Esophagus squamous epithelium (tissue), 5 donors: ENCODE measurements around the gene DTX1. TPM values are rescaled to one million over a fixed set of nuclear protein-coding genes. Genes with fewer than 3 reads are reported as not detected.

Experiments
- DNase-seq: peaks from one replicate; lab custom pipeline; 2025; lab: John Stamatoyannopoulos, UW
- H3K27ac ChIP-seq, 4 donors: fragments of 200-600 bp; sonication (generic); one replicate each; pipeline ENCODE4 v1.5.1; 2016 to 2019; ENCODE audit warnings: mild to moderate bottlenecking in 1 of 4
- H3K27me3 ChIP-seq, 4 donors: fragments of 200-600 bp; sonication (generic); 1 replicate in 3 of 4; 2 replicates in 1 of 4; pipeline versions ENCODE4 v1.5.1 to v1.6.0; 2017 to 2021; ENCODE audit warnings: antibody characterized with exemption in 1 of 4
- H3K36me3 ChIP-seq, 3 donors: fragments of 200-600 bp; sonication (generic); one replicate each; pipeline ENCODE4 v1.5.1; 2016 to 2019
- H3K4me1 ChIP-seq, 3 donors: fragments of 200-600 bp; sonication (generic); one replicate each; pipeline ENCODE4 v1.5.1; 2017 to 2019
- H3K4me3 ChIP-seq, 4 donors: fragments of 200-600 bp; sonication (generic); 1 replicate in 3 of 4; 2 replicates in 1 of 4; pipeline ENCODE4 v1.5.1; 2016 to 2019; ENCODE audit warnings: mild to moderate bottlenecking in 2 of 4, moderate library complexity in 1 of 4
- H3K9me3 ChIP-seq, 3 donors: fragments of 200-600 bp; sonication (generic); one replicate each; pipeline ENCODE4 v1.5.1; 2016 to 2019
- CTCF ChIP-seq, 6 experiments: fragments of 450-650 bp in 4 of 6; fragments of 200-600 bp in 2 of 6; sonication (generic) in 2 of 6; IDR thresholded peaks; one replicate each; pipeline ENCODE4 v1.5.1; 2016 to 2019; ENCODE audit warnings: antibody characterized with exemption in 6 of 6, mild to moderate bottlenecking in 4 of 6, moderate library complexity in 4 of 6
- POLR2A ChIP-seq, 4 donors: fragments of 450-650 bp; IDR thresholded peaks; one replicate each; pipeline ENCODE4 v1.6.1; 2017; ENCODE audit warnings: antibody characterized with exemption in 4 of 4, mild to moderate bottlenecking in 4 of 4, moderate library complexity in 3 of 4
- WGBS, 2 donors: methylation state at CpG; one replicate each; pipeline ENCODE4 v1.1.5; 2018; 5-methylcytosine and 5-hydroxymethylcytosine counted together
- intact Hi-C: fragments of 100-400 bp; cut with DNase I; formaldehyde crosslinking; loops from one replicate; pipeline ENCODE4 v1.15.0; 2022
- total RNA-seq, 4 donors: library from RNA; depleted of rRNA; stranded (reverse); fragments of >200 nt; gene quantifications; one replicate each; pipeline ENCODE4 v1.1.0, GENCODE V29; 2016
- donor health status: DM: yes; HTN: yes; CAD: no.

The DTX1 gene
- total RNA-seq, 4 donors from 2014 or later = 0.49 to 4.8 (median 1.8) TPM

- TF ChIP-seq POLR2A (IDR thresholded peaks at IDR 0.05) = no peak
- TF ChIP-seq CTCF (IDR thresholded peaks at IDR 0.05) = no peak
- Histone ChIP-seq H3K9me3 (no peaks in the 10 kb centered on the region), H3K4me1 (peaks cover 0 to 27% (median 7%) of the 10 kb centered on the region in 3 donors), H3K4me3 (no peak overlapping the region), H3K36me3 (peaks cover 0 to 13% (median 0%) of the 10 kb centered on the region in 3 donors), H3K27me3 (peaks cover 0 to 25% (median 0%) of the 10 kb centered on the region in 4 donors), H3K27ac (no peak overlapping the region)
- intact Hi-C loops = no loop called here
- 71 to 74% methylated on average over 12 to 13 of the region's 30 CpGs for WGBS, 2 donors
- no peak for DNase-seq
These were observed 40.3 kb downstream of the DTX1 start for GRCh38 chr12:113096675-113097461.

DNA sequence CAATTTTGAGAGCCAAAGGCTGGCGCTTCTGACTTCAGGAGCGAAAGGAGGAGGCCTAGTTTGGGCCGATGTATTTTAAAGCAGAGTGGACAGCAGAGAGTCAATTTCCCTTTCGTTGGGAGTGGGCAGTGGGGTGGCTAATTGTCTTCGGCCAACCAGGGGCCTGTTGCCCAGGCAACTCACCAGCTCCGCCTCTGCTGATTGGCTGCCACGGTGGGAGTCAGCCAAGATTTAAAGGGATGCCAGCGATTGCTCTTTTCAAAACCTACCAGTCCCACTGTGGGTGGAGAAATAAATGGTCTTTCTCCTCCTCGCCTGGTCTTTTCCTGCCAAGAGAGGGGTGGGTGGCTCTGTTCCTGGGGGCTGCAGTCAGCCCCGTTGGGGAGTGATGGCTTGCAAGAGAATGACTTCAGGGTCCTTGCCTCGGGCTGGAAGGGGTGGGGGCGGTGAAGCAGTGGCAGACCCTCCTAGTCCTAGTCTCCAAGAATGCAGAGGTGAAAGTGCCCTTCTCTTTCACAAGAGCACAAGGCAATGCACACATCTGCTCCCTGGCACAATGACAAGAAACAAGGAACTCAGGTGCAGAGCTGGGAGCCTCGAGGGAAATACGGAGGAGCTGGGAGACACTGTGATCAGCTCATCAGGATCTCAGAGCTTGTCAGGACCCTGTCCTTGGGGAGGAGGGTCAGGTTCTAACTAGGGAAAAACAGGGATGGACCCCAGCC is 41.3 kb downstream of the DTX1 start:
- intact Hi-C loops = no loop called here
- peaks cover 0 to 22% (median 7%) of the 10 kb centered on the region in 3 donors for H3K4me1 ChIP-seq
- H3K4me3 ChIP-seq = no peak overlapping the region
- DNase-seq = no peak
- H3K9me3 ChIP-seq = no peaks in the 10 kb centered on the region
- no peak overlapping the region for H3K27ac ChIP-seq
- H3K27me3 ChIP-seq = peaks cover 0 to 22% (median 0%) of the 10 kb centered on the region in 4 donors
- TF ChIP-seq CTCF (IDR thresholded peaks at IDR 0.05) (no peak), POLR2A (IDR thresholded peaks at IDR 0.05) (no peak)
- peaks cover 0 to 13% (median 0%) of the 10 kb centered on the region in 3 donors for H3K36me3 ChIP-seq
- 34 to 53% methylated on average over 8 to 10 of the region's 14 CpGs for WGBS, 2 donors

GRCh38 chr12:113098441-113099028 is 42.0 kb downstream of the DTX1 start:
- Histone ChIP-seq H3K9me3 (no peaks in the 10 kb centered on the region), H3K4me3 (no peak overlapping the region)

DNA sequence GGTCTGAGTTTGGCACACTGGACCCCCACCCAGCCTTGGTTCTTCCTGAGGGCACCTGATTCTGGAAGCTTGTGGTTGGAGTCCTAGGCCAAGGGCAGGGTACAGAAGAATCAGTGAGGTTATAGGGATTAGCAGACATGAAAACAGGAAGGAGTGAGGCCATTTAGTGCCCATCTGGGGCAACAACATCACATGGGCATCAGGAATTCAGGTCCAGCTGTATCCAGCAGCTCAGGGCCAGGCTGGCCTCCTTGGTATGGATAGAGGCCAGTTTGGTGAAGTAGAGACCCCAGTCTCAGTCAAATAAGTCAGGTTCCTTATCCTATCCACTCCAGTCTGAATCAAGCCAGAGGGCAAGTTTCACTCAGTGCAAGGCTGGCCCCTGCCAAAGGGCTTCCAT is 42.8 kb downstream of the DTX1 start:
- H3K9me3 ChIP-seq = no peaks in the 10 kb centered on the region
- H3K27me3 ChIP-seq = peaks cover 0 to 25% (median 0%) of the 10 kb centered on the region in 4 donors
- H3K4me3 ChIP-seq = no peak overlapping the region
- DNase-seq = no peak
- TF ChIP-seq CTCF (IDR thresholded peaks at IDR 0.05) (no peak), POLR2A (IDR thresholded peaks at IDR 0.05) (no peak)
- peaks cover 0 to 18% (median 0%) of the 10 kb centered on the region in 3 donors for H3K36me3 ChIP-seq
- peaks cover 0 to 21% (median 7%) of the 10 kb centered on the region in 3 donors for H3K4me1 ChIP-seq
- no peak overlapping the region for H3K27ac ChIP-seq
- intact Hi-C loops = no loop called here

More at GRCh38 chr12:113098441-113099028, 42.0 kb downstream of the DTX1 start:
- TF ChIP-seq CTCF (IDR thresholded peaks at IDR 0.05) = peak; percentile 71 to 93 (median 82)
- no peak for TF ChIP-seq POLR2A (IDR thresholded peaks at IDR 0.05)
- peak; percentile 26 for DNase-seq
- intact Hi-C loops = no loop called here
- Histone ChIP-seq H3K36me3 (peaks cover 0 to 13% (median 0%) of the 10 kb centered on the region in 3 donors), H3K27me3 (peaks cover 0 to 21% (median 0%) of the 10 kb centered on the region in 4 donors), H3K4me1 (peaks cover 0 to 15% (median 7%) of the 10 kb centered on the region in 3 donors), H3K27ac (peak overlapping the region in 3 of 4 donors; percentile 34 to 52 (median 41))
- 17 to 23% methylated on average over 6 to 12 of the region's 15 CpGs for WGBS, 2 donors
